Panc1 (cell line): ENCODE data around the gene MRPS2. TPM values are rescaled to one million over a fixed set of nuclear protein-coding genes. Genes with fewer than 3 reads are reported as not detected.

Source experiments
- ATAC-seq: fragments of 200-7000 bp; cut with Tn5 transposase; 2 replicates; pipeline ENCODE4 v1.9.1; 2020; ENCODE audit warnings: mild to moderate bottlenecking, moderate library complexity
- BruUV-seq: library from RNA; stranded (reverse); fragments of 400-500 nt; replicated peaks from 2 replicates; lab custom pipeline; 2021; lab: Mats Ljungman, UMichigan
- CTCF ChIA-PET: fragments of 300-600 bp; sonication (Branson Sonifier 250); formaldehyde crosslinking; loops from one replicate; lab custom pipeline; 2022; ENCODE audit warnings: antibody characterized with exemption; lab: Charles Lee
- POLR2A ChIA-PET: fragments of 300-600 bp; sonication (Branson Sonifier 250); formaldehyde crosslinking; loops from one replicate; lab custom pipeline; 2022; ENCODE audit warnings: antibody characterized with exemption; lab: Charles Lee
- DNase-seq: peaks from one replicate; pipeline ENCODE4 v3.0.0-alpha.2; 2010; ENCODE audit warnings: low read depth, low spot score
- H3K27ac ChIP-seq: 2 replicates; pipeline ENCODE4 v1.5.1; 2011; ENCODE audit warnings: mild to moderate bottlenecking, low read length, inconsistent platforms
- H3K27me3 ChIP-seq: fragments of 200-500 bp; sonication (Bioruptor generic); 2 replicates; pipeline ENCODE4 v1.6.0; 2014; ENCODE audit warnings: low read length, inconsistent platforms; ENCODE audit not compliant: control insufficient read depth, insufficient read depth
- H3K36me3 ChIP-seq: fragments of 200-500 bp; sonication (Bioruptor generic); 2 replicates; pipeline ENCODE4 v1.5.1; 2014; ENCODE audit warnings: inconsistent platforms, mild to moderate bottlenecking, low read length, moderate library complexity; ENCODE audit not compliant: control insufficient read depth, insufficient read depth
- H3K4me1 ChIP-seq: 2 replicates; pipeline ENCODE4 v1.5.1; 2011; ENCODE audit warnings: inconsistent platforms, mild to moderate bottlenecking, low read length, moderate library complexity; ENCODE audit not compliant: control insufficient read depth, insufficient read depth
- H3K4me3 ChIP-seq, 2 experiments: 2 replicates each; pipeline ENCODE4 v1.5.1; 2011 to 2012; ENCODE audit warnings: low read depth in 2 of 2, low read length in 2 of 2, mild to moderate bottlenecking in 2 of 2, inconsistent platforms in 1 of 2, moderate library complexity in 1 of 2
- H3K9me3 ChIP-seq: fragments of 200-500 bp; sonication (Bioruptor generic); 2 replicates; pipeline ENCODE4 v1.5.1; 2014; ENCODE audit warnings: low read depth, mild to moderate bottlenecking, inconsistent platforms, low read length, moderate library complexity; ENCODE audit not compliant: control insufficient read depth, insufficient read depth
- POLR2AphosphoS5 ChIP-seq: IDR thresholded peaks from 2 replicates; pipeline ENCODE4 v1.6.1; 2012; ENCODE audit warnings: mild to moderate bottlenecking, low read depth, low read length, moderate library complexity
- SIN3A ChIP-seq: IDR thresholded peaks from 2 replicates; pipeline ENCODE4 v1.6.1; 2012; ENCODE audit warnings: low read depth, mild to moderate bottlenecking, low read length, moderate library complexity, borderline replicate concordance; ENCODE audit not compliant: insufficient read depth
- TCF7L2 ChIP-seq: IDR thresholded peaks from 2 replicates; pipeline ENCODE4 v1.6.1; 2011; ENCODE audit warnings: mild to moderate bottlenecking, low read depth, low read length, inconsistent platforms
- in situ Hi-C: cut with HindIII; loops from 2 replicates; pipeline ENCODE4 v1.10.0; 2016; ENCODE audit warnings: low sequenced_read_pairs, low pct_unique_long_range_greater_than_20kb
- intact Hi-C: fragments of 100-400 bp; cut with micrococcal nuclease; formaldehyde crosslinking; loops from one replicate; pipeline ENCODE4 v1.10.0; 2022; ENCODE audit not compliant: unreplicated experiment
- total RNA-seq: library from RNA; stranded (reverse); gene quantifications from one replicate; pipeline ENCODE4 v1.2.1, GENCODE V29; 2021; ENCODE audit not compliant: unreplicated experiment
- TF ChIP-seq, protein P1 (sequence below), 2 experiments: IDR thresholded peaks; 2 replicates each; pipeline ENCODE4 v1.6.1; 2011 to 2012; ENCODE audit warnings: low read depth in 2 of 2, control low read depth in 1 of 2, low read length in 1 of 2, mild to moderate bottlenecking in 1 of 2, moderate library complexity in 1 of 2; ENCODE audit not compliant: insufficient read depth in 1 of 2
- TF ChIP-seq, protein P2 (sequence below): fragments of 450-650 bp; IDR thresholded peaks from 2 replicates; pipeline ENCODE4 v1.5.1; 2017; ENCODE audit warnings: mild to moderate bottlenecking

Gene MRPS2
- total RNA-seq, 1 experiment from 2014 or later = 33.5 TPM

DNA sequence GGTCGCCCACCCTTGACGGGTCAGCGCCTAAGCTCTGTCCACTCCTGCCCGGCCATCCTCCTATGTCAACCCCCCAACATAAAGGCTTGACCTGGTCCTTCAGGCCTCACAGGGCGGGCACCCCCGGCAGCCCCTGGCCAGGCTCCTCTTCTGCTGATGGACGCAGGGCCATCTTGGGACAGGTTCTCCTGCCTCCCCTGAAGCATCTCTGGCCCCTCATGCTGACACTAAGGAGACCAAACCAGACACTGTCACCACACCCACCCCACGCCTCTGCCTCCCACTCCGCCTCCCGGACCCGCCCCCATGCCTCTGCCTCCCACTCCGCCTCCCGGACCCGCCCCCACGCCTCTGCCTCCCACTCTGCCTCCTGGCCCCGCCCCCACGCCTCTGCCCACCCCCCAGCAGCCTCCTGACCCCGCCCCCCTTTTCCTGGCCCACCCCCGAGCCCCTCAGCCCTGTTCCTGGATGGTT is 52.3 kb downstream of the MRPS2 start:
- DNase-seq (no peak), ATAC-seq (no peak)
- TF ChIP-seq POLR2AphosphoS5 (no peak), SIN3A (no peak), TCF7L2 (no peak)
- TF ChIP-seq, protein P1, sequence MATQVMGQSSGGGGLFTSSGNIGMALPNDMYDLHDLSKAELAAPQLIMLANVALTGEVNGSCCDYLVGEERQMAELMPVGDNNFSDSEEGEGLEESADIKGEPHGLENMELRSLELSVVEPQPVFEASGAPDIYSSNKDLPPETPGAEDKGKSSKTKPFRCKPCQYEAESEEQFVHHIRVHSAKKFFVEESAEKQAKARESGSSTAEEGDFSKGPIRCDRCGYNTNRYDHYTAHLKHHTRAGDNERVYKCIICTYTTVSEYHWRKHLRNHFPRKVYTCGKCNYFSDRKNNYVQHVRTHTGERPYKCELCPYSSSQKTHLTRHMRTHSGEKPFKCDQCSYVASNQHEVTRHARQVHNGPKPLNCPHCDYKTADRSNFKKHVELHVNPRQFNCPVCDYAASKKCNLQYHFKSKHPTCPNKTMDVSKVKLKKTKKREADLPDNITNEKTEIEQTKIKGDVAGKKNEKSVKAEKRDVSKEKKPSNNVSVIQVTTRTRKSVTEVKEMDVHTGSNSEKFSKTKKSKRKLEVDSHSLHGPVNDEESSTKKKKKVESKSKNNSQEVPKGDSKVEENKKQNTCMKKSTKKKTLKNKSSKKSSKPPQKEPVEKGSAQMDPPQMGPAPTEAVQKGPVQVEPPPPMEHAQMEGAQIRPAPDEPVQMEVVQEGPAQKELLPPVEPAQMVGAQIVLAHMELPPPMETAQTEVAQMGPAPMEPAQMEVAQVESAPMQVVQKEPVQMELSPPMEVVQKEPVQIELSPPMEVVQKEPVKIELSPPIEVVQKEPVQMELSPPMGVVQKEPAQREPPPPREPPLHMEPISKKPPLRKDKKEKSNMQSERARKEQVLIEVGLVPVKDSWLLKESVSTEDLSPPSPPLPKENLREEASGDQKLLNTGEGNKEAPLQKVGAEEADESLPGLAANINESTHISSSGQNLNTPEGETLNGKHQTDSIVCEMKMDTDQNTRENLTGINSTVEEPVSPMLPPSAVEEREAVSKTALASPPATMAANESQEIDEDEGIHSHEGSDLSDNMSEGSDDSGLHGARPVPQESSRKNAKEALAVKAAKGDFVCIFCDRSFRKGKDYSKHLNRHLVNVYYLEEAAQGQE (IDR thresholded peaks at IDR 0.05; ENCODE audit: insufficient read depth in 1 of 2, low read depth in 2 of 2, low read length in 1 of 2) = no peak
- TF ChIP-seq, protein P2, sequence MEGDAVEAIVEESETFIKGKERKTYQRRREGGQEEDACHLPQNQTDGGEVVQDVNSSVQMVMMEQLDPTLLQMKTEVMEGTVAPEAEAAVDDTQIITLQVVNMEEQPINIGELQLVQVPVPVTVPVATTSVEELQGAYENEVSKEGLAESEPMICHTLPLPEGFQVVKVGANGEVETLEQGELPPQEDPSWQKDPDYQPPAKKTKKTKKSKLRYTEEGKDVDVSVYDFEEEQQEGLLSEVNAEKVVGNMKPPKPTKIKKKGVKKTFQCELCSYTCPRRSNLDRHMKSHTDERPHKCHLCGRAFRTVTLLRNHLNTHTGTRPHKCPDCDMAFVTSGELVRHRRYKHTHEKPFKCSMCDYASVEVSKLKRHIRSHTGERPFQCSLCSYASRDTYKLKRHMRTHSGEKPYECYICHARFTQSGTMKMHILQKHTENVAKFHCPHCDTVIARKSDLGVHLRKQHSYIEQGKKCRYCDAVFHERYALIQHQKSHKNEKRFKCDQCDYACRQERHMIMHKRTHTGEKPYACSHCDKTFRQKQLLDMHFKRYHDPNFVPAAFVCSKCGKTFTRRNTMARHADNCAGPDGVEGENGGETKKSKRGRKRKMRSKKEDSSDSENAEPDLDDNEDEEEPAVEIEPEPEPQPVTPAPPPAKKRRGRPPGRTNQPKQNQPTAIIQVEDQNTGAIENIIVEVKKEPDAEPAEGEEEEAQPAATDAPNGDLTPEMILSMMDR = no peak
- no TSS peak for BruUV-seq
- no peaks in the 10 kb centered on the region for H3K27me3 ChIP-seq
- no peaks in the 10 kb centered on the region for H3K4me1 ChIP-seq
- no peak overlapping the region for H3K27ac ChIP-seq
- in situ Hi-C loops = no loop called here
- H3K9me3 ChIP-seq = no peaks in the 10 kb centered on the region
- H3K36me3 ChIP-seq = no peaks in the 10 kb centered on the region
- intact Hi-C loops = no loop called here
- CTCF ChIA-PET = no interaction called here
- H3K4me3 ChIP-seq = no peak overlapping the region
- POLR2A ChIA-PET = no interaction called here

Other genes with a start within 250 kb of the MRPS2 start
- gene PPP1R26, start 20.9 kb upstream of the MRPS2 start, total RNA-seq = 17.5 TPM
- gene LCN1, start 20.8 kb downstream of the MRPS2 start, total RNA-seq = not detected
- gene OBP2A, start 45.4 kb downstream of the MRPS2 start, total RNA-seq = not detected
- not detected for gene PAEP, start 61.1 kb downstream of the MRPS2 start, total RNA-seq
- gene GLT6D1, start 138.9 kb downstream of the MRPS2 start, total RNA-seq = not detected
- not detected for gene LCN9, start 162.6 kb downstream of the MRPS2 start, total RNA-seq
- gene SOHLH1, start 198.8 kb downstream of the MRPS2 start, total RNA-seq = not detected
- not detected for gene KCNT1, start 201.5 kb downstream of the MRPS2 start, total RNA-seq